SK-N-SH treated with all-trans-retinoic acid at 6 μM for 48 hours (cell line): ENCODE measurements around the gene GLRB.

Source experiments
- ARNTL ChIP-seq: fragments of 450-650 bp; formaldehyde crosslinking; IDR thresholded peaks from 2 replicates; pipeline ENCODE4 v1.5.0; 2020; ENCODE audit warnings: low read depth, mild to moderate bottlenecking, moderate library complexity, borderline replicate concordance
- PATZ1 ChIP-seq: fragments of 250-450 bp; sonication (Bioruptor Pico); IDR thresholded peaks from 2 replicates; pipeline ENCODE4 v1.8.0; 2020; ENCODE audit warnings: mild to moderate bottlenecking, moderate library complexity, borderline replicate concordance
- PPARA ChIP-seq: fragments of 250-450 bp; sonication (Bioruptor Pico); IDR thresholded peaks from 2 replicates; pipeline ENCODE4 v1.5.0; 2020; ENCODE audit warnings: mild to moderate bottlenecking, borderline replicate concordance
- RARB ChIP-seq: fragments of 250-450 bp; sonication (Bioruptor Pico); IDR thresholded peaks from 2 replicates; pipeline ENCODE4 v1.8.0; 2021; ENCODE audit warnings: mild to moderate bottlenecking, moderate library complexity
- SNAI2 ChIP-seq: fragments of 250-450 bp; sonication (Bioruptor Pico); IDR thresholded peaks from 2 replicates; pipeline ENCODE4 v1.5.0; 2020; ENCODE audit warnings: mild to moderate bottlenecking, moderate library complexity
- ZC3H10 ChIP-seq: fragments of 250-450 bp; sonication (Bioruptor Pico); IDR thresholded peaks from 2 replicates; pipeline ENCODE4 v1.5.1; 2021; ENCODE audit warnings: mild to moderate bottlenecking, moderate library complexity
- ZNF70 ChIP-seq: fragments of 450-650 bp; formaldehyde crosslinking; IDR thresholded peaks from 2 replicates; pipeline ENCODE4 v1.5.0; 2020; ENCODE audit warnings: mild to moderate bottlenecking, moderate library complexity

GRCh38 chr4:157057218-157057617 is 18.7 kb upstream of the GLRB start:
- TF ChIP-seq PATZ1 (CRISPR knock-in tag), result no peak
- TF ChIP-seq RARB (CRISPR knock-in tag), result no peak
- no peak for TF ChIP-seq ARNTL (CRISPR knock-in tag)
- TF ChIP-seq ZC3H10 (CRISPR knock-in tag), result no peak
- no peak for TF ChIP-seq PPARA (CRISPR knock-in tag)
- TF ChIP-seq ZNF70, result no peak
- TF ChIP-seq SNAI2 (CRISPR knock-in tag), result no peak
